Measurements from ENCODE around the gene UROS.

UROS gene

GRCh38 chr10:125797424-125797823 is 25.6 kb downstream of the UROS start:
- in situ Hi-C loops (cut with MboI; ENCODE audit: low sequenced_read_pairs, unreplicated experiment): no loop called here
- TF ChIP-seq, protein P1, sequence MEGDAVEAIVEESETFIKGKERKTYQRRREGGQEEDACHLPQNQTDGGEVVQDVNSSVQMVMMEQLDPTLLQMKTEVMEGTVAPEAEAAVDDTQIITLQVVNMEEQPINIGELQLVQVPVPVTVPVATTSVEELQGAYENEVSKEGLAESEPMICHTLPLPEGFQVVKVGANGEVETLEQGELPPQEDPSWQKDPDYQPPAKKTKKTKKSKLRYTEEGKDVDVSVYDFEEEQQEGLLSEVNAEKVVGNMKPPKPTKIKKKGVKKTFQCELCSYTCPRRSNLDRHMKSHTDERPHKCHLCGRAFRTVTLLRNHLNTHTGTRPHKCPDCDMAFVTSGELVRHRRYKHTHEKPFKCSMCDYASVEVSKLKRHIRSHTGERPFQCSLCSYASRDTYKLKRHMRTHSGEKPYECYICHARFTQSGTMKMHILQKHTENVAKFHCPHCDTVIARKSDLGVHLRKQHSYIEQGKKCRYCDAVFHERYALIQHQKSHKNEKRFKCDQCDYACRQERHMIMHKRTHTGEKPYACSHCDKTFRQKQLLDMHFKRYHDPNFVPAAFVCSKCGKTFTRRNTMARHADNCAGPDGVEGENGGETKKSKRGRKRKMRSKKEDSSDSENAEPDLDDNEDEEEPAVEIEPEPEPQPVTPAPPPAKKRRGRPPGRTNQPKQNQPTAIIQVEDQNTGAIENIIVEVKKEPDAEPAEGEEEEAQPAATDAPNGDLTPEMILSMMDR (IDR thresholded peaks at IDR 0.05; ENCODE audit: borderline replicate concordance, control extremely low read depth, extremely low read depth, insufficient read depth, missing control alignments): no peak

DNA sequence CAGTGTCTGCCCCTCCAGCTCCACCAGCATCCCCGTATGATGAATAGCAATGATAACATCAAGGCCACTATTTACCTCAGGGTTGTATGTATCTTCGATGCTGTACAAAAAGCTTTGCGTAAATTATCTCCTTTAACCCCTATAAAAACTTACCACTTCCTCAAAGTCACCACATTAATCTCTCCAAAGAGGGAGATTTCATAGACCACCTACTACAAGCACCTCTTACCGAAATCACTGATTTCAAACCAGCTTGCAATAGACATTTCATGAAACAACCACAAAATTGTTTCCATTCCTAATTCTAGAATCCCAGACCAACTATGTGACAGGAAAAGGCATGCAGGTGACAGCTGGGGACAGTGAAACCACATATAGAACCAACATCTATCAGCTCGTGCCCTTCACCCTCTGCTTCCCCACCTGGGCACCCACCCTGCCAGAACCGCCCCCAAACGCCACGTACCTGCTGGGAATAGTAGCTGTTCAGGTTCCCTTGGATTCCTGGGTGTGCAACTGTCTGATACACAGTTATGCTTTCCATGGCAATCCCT is 27.3 kb downstream of the UROS start:
- DNase-seq (ENCODE audit: low spot score): no peak
- TF ChIP-seq, protein P1 (IDR thresholded peaks at IDR 0.05; ENCODE audit: borderline replicate concordance, control extremely low read depth, extremely low read depth, insufficient read depth, missing control alignments): no peak
- in situ Hi-C loops (cut with MboI; ENCODE audit: low sequenced_read_pairs, unreplicated experiment): no loop called here

More at GRCh38 chr10:125797424-125797823, 25.6 kb downstream of the UROS start:
- DNase-seq (ENCODE audit: low spot score): no peak

DNA sequence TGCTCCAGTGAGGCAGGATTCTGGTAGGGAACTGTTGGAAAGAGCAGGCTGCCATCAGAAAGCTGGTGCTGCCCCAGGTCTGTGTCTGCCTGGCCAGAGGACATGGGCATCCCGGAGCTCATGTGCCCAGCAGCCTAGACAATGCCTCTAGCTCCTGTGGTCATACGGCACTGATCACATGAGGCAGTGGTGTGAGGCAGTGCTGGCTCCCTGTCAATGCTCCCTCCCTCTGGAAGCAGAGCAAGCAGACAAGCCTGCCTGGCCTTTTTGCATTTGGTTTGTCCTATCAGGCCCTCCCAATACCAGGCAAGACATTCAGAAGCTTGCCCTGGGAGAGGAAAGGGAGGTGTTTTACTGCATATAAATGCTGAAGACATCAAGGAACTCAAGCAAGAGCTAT is 27.9 kb downstream of the UROS start:
- in situ Hi-C loops (cut with MboI; ENCODE audit: low sequenced_read_pairs, unreplicated experiment): no loop called here
- TF ChIP-seq, protein P1 (IDR thresholded peaks at IDR 0.05; ENCODE audit: borderline replicate concordance, control extremely low read depth, extremely low read depth, insufficient read depth, missing control alignments): no peak
- DNase-seq (ENCODE audit: low spot score): no peak

- TF ChIP-seq, protein P1 (IDR thresholded peaks at IDR 0.05; ENCODE audit: borderline replicate concordance, control extremely low read depth, extremely low read depth, insufficient read depth, missing control alignments): no peak
- in situ Hi-C loops (cut with MboI; ENCODE audit: low sequenced_read_pairs, unreplicated experiment): no loop called here
- no peak for DNase-seq (ENCODE audit: low spot score)
These were observed 30.4 kb downstream of the UROS start for GRCh38 chr10:125792342-125793300.

- DNase-seq (ENCODE audit: low spot score): no peak
- in situ Hi-C loops (cut with MboI; ENCODE audit: low sequenced_read_pairs, unreplicated experiment): no loop called here
These were observed 34.7 kb downstream of the UROS start for GRCh38 chr10:125788156-125789034.

More at GRCh38 chr10:125788156-125789034, 34.7 kb downstream of the UROS start:
- TF ChIP-seq, protein P1 (IDR thresholded peaks at IDR 0.05; ENCODE audit: borderline replicate concordance, control extremely low read depth, extremely low read depth, insufficient read depth, missing control alignments): no peak
